Gastroesophageal sphincter (tissue), 3 donors: ENCODE measurements around the gene PNPLA7.

Experiments
- POLR2A ChIP-seq, 2 donors: fragments of 450-650 bp; IDR thresholded peaks; one replicate each; pipeline ENCODE4 v1.6.1; 2017; ENCODE audit warnings: antibody characterized with exemption in 2 of 2, mild to moderate bottlenecking in 2 of 2, moderate library complexity in 1 of 2
- POLR2AphosphoS5 ChIP-seq: sonication (generic); formaldehyde crosslinking; IDR thresholded peaks from one replicate; pipeline ENCODE4 v1.6.1; 2017; ENCODE audit warnings: antibody characterized with exemption
- TF ChIP-seq, protein P1 (sequence below), 4 experiments: fragments of 200-600 bp in 2 of 4; fragments of 450-650 bp in 2 of 4; sonication (generic) in 1 of 4; IDR thresholded peaks; one replicate each; pipeline ENCODE4 v1.5.1; 2017 to 2019; ENCODE audit warnings: antibody characterized with exemption in 4 of 4, mild to moderate bottlenecking in 2 of 4, moderate library complexity in 2 of 4

DNA sequence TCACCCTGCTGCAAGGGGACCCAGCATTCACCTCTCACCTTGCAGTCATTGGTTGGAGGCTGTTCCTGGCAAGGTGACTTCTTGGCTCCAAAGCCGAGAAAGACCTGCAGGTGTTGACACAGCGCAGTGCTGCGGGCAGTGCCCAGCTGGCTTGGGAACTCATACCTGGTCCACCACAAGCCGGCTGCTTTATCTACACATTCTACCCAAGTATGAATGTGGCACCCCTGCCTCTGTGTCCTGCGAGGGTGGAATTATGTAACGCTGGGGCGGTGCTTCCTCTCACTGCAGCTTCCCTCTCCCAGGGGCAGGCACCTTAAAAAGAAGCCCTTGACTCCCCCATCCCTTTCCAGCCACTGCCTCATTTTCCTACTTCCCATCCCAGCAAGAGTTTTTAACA, 42.6 kb upstream of the PNPLA7 start:
- TF ChIP-seq, protein P1, sequence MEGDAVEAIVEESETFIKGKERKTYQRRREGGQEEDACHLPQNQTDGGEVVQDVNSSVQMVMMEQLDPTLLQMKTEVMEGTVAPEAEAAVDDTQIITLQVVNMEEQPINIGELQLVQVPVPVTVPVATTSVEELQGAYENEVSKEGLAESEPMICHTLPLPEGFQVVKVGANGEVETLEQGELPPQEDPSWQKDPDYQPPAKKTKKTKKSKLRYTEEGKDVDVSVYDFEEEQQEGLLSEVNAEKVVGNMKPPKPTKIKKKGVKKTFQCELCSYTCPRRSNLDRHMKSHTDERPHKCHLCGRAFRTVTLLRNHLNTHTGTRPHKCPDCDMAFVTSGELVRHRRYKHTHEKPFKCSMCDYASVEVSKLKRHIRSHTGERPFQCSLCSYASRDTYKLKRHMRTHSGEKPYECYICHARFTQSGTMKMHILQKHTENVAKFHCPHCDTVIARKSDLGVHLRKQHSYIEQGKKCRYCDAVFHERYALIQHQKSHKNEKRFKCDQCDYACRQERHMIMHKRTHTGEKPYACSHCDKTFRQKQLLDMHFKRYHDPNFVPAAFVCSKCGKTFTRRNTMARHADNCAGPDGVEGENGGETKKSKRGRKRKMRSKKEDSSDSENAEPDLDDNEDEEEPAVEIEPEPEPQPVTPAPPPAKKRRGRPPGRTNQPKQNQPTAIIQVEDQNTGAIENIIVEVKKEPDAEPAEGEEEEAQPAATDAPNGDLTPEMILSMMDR (IDR thresholded peaks at IDR 0.05): no peak
- TF ChIP-seq POLR2A (IDR thresholded peaks at IDR 0.05): no peak
- no peak for TF ChIP-seq POLR2AphosphoS5
